Fibroblast of lung (primary cell): ENCODE measurements around the gene AIMP1.

Experiments used
- CTCF ChIP-seq, 2 donors: IDR thresholded peaks in 1 of 2; conservative IDR thresholded peaks in 1 of 2; 1 replicate in 1 of 2; 2 replicates in 1 of 2; pipeline ENCODE4 v1.5.1; 2011 to 2012; ENCODE audit warnings: low read length in 2 of 2, control low read depth in 1 of 2, inconsistent platforms in 1 of 2, low read depth in 1 of 2, mild to moderate bottlenecking in 1 of 2
- EZH2 ChIP-seq: IDR thresholded peaks from 2 replicates; pipeline ENCODE4 v1.5.1; 2012; ENCODE audit warnings: low read length, control low read depth, mild to moderate bottlenecking; ENCODE audit errors: missing control alignments

- TF ChIP-seq CTCF (conservative IDR thresholded peaks at IDR 0.05 in 1 of 2, IDR thresholded peaks at IDR 0.05 in 1 of 2; ENCODE audit: low read depth in 1 of 2, low read length in 2 of 2), result no peak
- no peak for TF ChIP-seq EZH2
Observed at GRCh38 chr4:106344647-106344970, 28.3 kb downstream of the AIMP1 start.
